ENCODE data around the gene ADTRP.

Gene ADTRP

GRCh38 chr6:11755725-11756124 is 22.9 kb downstream of the ADTRP start:
- no peak for DNase-seq (ENCODE audit: low spot score)

DNA sequence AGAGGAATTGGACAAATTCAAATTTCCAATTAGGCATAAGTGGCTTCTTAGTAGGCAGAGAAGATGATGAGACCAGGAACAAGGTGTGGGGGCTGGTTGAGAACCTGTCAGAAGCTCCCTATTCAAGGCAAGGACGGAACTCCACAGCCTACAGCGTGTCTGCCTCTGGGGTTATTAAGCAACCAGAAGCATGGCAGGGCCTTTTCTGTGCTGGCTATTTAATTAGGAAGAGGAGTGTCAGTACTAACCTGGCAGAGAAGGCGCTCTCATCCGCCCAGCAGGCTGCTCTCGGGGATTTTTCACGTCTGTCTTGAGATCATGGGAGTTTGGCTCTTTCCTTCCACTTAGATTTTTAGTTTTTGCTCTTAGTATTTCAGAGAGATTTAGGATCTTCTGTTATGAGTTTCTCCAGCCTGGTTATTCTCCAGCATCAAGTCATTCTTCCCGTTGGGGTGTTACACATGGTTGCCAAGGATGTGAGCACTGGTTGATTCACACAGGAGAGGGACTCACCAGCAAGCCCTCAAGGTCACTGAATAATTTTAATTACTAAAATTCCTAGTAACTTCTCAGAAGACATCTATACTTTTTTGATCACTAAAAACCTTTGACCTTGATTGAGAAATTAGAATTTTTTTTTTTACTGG is 23.9 kb downstream of the ADTRP start:
- DNase-seq (ENCODE audit: low spot score): peak; percentile 90

DNA sequence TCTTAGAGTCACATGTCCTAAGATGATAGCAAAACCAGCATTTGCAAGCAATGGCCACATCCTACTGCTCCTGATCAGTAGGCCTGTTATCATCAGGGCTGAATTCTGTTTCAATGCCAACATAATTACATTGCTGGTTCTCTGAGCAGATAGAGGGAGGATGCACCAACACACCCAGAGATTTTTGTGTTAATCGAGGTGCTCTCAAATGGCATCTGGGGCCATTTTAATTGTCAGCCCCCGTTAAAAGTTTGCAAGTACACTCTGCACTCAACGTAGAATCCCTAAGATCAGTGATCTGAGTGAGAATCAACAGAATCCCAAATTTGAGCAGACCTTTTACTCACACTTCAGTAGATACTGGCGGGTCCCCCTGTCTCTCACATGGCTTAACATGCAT is 24.8 kb downstream of the ADTRP start:
- DNase-seq (ENCODE audit: low spot score): no peak

DNA sequence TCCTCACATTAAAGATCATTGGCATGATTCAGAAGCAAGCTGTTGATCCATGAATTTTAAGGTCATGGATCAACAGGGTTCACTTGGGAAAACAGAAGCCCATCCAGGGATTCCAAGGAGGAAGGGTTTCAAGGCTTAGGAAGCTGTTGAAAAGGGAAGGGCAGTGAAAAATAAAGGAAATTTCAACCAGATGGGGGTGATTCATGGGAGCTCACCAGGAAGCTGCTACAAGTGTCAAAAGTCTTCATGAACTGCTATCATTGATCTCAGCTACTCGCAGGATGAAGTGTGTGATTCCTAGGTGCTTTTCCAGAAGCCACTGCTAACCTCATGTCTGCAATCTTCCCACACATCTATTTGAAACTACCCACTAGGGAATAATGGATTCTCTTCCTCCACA is 26.2 kb downstream of the ADTRP start:
- DNase-seq (ENCODE audit: low spot score): peak; percentile 37

- DNase-seq (ENCODE audit: low spot score): no peak
Observed at GRCh38 chr6:11750682-11751081, 27.9 kb downstream of the ADTRP start.

DNA sequence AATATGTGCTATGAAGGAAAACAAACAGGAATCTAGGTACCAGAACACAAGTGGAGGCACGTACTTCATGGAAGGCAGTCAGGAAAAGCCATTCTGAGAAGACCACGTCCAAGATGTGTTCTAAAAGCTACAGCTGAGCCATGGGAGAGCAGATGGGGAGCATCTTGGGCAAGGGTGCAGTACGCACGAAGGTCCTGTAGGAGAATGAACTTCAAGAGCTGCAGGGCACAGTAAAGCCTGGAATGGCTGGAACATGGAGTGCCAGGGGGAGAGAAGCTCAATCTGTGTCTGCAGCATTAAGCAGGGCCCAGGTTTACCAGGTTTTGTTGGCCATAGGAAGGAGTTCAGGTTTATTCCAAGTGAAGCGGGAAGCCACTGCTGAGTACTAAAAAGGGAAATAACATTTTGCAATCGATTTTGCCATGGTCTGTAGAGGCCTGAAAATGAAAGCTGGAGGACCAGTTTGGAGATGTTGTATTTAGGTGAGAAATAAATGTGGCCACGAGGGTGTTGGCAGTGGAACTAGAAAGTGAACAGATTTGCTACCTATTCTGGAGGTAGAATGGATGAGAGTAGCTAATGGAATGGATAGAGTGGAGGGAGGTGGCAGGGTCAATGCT is 29.9 kb downstream of the ADTRP start:
- peak; percentile 45 for DNase-seq (ENCODE audit: low spot score)

DNA sequence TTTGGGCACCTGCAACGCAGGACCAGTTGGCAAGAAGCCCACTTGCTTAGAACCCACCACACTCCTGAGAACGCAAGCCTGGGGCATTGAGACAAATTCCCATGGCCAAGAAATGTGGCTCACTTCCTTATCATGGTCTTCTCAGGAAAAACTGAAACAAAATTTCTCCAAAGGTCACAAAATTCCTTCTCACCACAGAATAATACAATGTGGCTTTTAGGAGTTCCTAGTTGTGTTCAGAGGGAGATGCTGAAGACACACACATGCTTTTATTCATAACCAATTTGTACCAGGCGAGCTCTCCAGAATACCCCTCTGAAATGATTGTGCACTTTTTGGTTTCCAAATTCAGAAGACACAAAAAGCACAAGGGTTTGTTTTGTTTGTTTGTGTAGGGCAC is 31.6 kb downstream of the ADTRP start:
- no peak for DNase-seq (ENCODE audit: low spot score)

GRCh38 chr6:11744753-11745152 is 33.9 kb downstream of the ADTRP start:
- DNase-seq (ENCODE audit: low spot score): no peak

GRCh38 chr6:11744101-11744500 is 34.5 kb downstream of the ADTRP start:
- no peak for DNase-seq (ENCODE audit: low spot score)

- no peak for DNase-seq (ENCODE audit: low spot score)
Observed at GRCh38 chr6:11740875-11741274, 37.7 kb downstream of the ADTRP start.

DNA sequence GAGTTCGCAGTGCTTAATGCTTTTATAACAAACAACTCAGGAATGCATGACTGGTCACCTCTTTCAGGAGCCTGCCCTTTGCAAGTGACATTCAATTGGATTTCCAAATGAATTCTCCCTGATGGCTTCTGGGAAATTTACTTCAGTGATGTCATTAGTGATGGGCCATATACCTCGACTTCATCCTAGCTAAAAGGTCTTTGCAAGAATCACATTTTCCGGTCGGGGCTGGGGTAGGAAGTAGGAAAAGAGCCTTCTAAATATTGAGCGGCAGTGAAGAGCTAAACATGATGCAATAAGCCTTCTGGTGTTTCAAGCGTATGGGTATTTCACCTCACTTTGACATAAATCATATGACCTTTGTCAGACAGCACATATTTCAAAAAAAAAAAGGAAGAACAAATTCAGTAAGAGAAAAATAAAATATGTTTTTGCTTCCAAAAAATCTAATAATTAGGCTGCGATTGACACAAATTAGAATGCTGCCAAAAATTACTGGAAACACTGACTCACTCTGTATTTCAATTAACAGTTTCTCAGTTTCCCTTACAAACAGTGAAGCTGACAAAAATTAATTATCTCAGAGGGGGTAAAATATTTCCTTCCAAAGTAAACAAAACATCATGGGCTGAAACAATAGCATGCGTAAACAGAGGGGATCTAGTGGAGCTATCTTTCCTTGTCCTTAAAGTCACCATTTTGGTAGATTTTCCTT is 39.8 kb downstream of the ADTRP start:
- no peak for DNase-seq (ENCODE audit: low spot score)

- DNase-seq (ENCODE audit: low spot score): no peak
Observed at GRCh38 chr6:11738234-11738633, 40.4 kb downstream of the ADTRP start.

GRCh38 chr6:11736601-11737000 is 42.0 kb downstream of the ADTRP start:
- DNase-seq (ENCODE audit: low spot score): no peak

DNA sequence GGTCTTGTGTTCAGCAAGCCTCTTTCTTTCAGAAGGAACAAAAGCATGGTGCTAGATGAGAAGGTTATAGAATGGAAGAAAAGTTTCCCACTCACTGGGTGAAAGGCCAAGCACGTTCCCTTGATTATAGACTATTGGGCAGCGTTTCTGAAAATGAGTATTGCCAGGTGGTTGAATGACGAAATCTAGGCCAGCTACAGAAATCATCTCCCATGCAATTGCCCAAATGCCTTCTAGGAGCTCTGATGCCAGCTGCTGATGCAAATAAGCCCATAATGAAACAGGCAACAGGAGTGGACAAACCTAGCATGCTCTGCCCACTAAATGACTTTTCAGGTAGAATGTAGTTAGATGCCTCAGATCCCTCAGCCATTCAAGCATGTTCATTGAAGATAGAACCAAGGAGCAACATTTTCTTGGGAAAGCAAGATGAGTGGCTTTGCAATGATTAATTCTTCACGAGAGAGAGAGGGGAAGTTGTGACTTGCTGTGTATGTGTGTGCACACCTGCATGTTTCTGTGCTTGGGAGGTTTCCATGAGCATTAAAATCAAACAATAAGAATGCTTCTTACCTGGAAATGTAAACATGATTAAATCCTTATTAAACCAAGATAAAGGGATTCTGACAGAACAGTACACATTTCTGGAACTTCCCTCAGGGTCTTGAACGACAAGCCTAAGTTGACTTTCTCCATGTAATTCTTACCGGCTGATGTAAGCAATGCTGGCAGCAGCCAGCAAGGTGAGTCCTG is 43.6 kb downstream of the ADTRP start:
- no peak for DNase-seq (ENCODE audit: low spot score)

DNA sequence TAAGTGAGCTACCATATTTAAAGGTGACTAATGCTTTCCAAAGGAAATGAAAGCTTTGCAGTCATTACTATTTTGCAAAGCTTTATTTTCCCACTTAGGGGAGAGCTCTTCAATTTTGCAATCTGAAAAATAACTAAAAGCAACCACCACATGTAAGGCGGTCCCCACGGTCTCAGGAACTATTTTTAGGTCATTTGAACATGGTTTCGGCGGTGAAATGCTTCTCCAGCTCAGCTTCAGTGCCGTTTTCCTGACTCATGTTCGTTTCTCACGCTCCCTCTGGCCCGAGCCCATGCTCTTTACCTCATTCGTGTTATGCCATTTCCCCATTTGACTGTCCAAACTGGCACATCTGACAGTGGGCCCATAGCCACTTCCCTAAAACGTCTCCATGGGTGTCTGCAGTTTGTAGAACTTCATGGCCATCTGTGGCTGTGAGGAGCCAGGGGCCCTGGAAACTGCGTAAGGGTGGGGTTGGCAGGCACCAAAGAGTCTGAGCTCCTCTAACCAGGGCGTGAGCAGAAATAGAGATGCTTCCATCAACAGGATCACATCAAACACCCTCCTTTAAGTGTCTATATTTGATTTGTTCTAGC is 46.5 kb downstream of the ADTRP start:
- no peak for DNase-seq (ENCODE audit: low spot score)

DNA sequence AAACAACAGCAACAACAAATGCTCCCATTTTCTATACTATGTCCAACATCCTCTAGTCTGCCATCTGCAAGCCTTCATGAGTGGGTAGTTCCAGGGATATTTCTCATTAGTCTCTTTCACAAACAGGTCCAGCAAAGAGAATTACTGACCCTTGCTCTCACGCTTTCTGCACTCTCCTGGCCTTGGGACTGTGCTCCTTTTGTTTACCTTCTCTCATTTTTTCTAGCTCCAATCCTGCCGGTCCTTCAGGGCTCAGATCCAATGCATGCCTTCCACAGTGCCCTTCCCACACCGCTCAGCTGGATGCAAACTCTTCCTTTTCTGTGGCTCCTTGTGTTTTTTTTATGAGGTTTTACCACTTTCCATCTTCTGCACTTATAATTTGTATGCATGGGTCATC is 47.2 kb downstream of the ADTRP start:
- no peak for DNase-seq (ENCODE audit: low spot score)

- DNase-seq (ENCODE audit: low spot score): no peak
Observed at GRCh38 chr6:11730641-11731040, 48.0 kb downstream of the ADTRP start.

GRCh38 chr6:11729076-11729475 is 49.5 kb downstream of the ADTRP start:
- no peak for DNase-seq (ENCODE audit: low spot score)

DNA sequence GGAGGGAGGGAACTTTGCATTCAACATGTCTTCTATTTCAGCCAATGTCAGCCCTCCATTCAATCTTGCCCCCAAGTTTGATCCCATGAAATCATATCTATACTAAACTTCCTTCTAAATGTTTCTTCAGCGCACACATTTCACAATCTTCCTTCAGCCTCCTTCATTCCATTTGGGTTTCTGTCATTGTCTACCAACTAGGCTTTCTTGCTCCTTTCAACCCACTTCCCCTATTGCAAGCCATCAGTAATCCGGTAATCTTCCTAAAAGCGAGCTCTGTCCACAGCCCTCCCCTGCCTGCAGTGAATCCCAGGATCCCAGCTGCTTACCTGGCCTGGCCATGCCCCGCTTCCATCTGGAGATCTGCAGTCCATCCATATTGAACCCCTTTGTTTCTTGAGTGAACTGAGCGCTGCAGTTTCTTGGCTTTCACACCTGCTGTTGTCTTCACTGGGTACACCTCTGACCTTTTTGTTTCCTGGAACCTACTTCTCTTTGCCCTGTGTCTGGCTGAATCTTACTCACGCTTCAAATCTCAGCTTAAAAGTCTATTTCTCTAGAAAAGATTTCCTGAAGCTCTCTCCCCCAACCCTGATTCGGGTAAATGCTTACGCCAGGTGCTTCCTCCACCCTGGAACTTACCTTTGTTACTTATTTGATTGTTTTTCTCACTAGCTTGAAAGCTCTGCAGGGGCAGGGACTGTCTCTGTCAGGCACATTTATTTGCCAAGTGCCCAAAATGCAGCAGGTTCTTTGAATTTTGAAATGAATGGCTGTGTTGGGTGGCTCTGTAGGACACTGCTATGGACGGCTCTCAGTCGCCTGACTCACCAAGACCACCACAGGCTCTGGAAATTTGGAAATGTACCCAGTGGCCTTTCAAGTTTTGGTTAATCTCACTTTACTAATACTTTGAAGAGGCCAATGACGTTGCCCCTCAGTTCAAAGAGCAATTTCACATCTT is 50.3 kb downstream of the ADTRP start:
- DNase-seq (ENCODE audit: low spot score): no peak

GRCh38 chr6:11727346-11727997 is 51.1 kb downstream of the ADTRP start:
- DNase-seq (ENCODE audit: low spot score): no peak

DNA sequence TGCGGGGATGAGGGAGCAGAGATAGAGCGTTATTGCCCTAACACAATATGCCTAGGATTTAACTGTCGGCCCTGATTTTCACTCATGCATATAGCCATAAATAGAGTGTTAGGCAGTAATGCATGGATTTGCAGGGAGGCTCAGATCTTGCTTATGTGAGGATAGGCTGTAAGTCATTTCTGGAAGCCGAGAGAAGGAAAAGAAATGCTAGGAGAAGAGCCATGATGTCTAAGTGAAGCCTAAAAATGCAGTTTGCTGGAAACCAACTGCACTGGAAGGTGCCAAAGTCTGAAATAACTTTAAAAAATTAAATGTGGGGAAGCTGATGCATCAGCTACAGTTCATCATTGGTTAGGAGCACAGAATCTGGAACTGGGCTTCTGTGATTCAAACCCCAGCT is 54.3 kb downstream of the ADTRP start:
- DNase-seq (ENCODE audit: low spot score): no peak

Data from RKO (cell line).